T-helper 1 cell treated with Interleukin-12 subunit alpha and Interleukin-12 subunit beta and Interleukin-4 antibody, amounts not matched to agents 30 μg/mL and 1 μg/mL, for 36 hours (primary cell): Measurements from ENCODE around the gene TBC1D19.
"Not testable (repeated sequence)": the region's sequence is repeated elsewhere in the genome, so short reads cannot be mapped to it uniquely, and the experiment has no call there.

Source experiments
- H3K27ac Mint-ChIP-seq: one replicate; pipeline ENCODE4 v1.8.0; 2021; ENCODE audit warnings: mild to moderate bottlenecking, mixed read lengths
- H3K27me3 Mint-ChIP-seq: one replicate; pipeline ENCODE4 v1.8.0; 2021; ENCODE audit warnings: low read depth, mixed read lengths
- H3K36me3 Mint-ChIP-seq: one replicate; pipeline ENCODE4 v1.8.0; 2021; ENCODE audit warnings: low read depth, mixed read lengths
- H3K4me1 Mint-ChIP-seq: one replicate; pipeline ENCODE4 v1.8.0; 2021; ENCODE audit warnings: low read depth, mixed read lengths
- H3K4me3 Mint-ChIP-seq: one replicate; pipeline ENCODE4 v1.8.0; 2021; ENCODE audit warnings: mild to moderate bottlenecking, moderate library complexity, mixed read lengths
- H3K9me3 Mint-ChIP-seq: one replicate; pipeline ENCODE4 v1.8.0; 2021; ENCODE audit warnings: mixed read lengths

The TBC1D19 gene

GRCh38 chr4:26581341-26581740, 2.5 kb upstream of the TBC1D19 start:
- not testable (repeated sequence) for H3K9me3 Mint-ChIP-seq, H3K36me3 Mint-ChIP-seq, H3K27ac Mint-ChIP-seq, H3K4me3 Mint-ChIP-seq, H3K27me3 Mint-ChIP-seq
- H3K4me1 Mint-ChIP-seq, result peaks cover 25% of the 10 kb centered on the region

- Mint-ChIP-seq H3K9me3 (peaks cover 4% of the 10 kb centered on the region), H3K27ac (peak overlapping the region; percentile 90), H3K36me3 (peaks cover 2% of the 10 kb centered on the region), H3K4me1 (peaks cover 25% of the 10 kb centered on the region), H3K27me3 (no peaks in the 10 kb centered on the region), H3K4me3 (peak overlapping the region; percentile 93)
Observed at GRCh38 chr4:26583538-26583864, 383 bp upstream of the TBC1D19 start.

GRCh38 chr4:26584725-26585124, 841 bp downstream of the TBC1D19 start:
- Mint-ChIP-seq H3K9me3 (peaks cover 4% of the 10 kb centered on the region), H3K4me1 (peaks cover 25% of the 10 kb centered on the region), H3K27ac (peak overlapping the region; percentile 90), H3K27me3 (no peaks in the 10 kb centered on the region), H3K36me3 (peaks cover 2% of the 10 kb centered on the region), H3K4me3 (peak overlapping the region; percentile 93)

GRCh38 chr4:26589705-26590104, 5.8 kb downstream of the TBC1D19 start:
- Mint-ChIP-seq H3K4me3 (no peak overlapping the region), H3K27ac (no peak overlapping the region), H3K27me3 (no peaks in the 10 kb centered on the region), H3K4me1 (peaks cover 9% of the 10 kb centered on the region), H3K9me3 (peaks cover 4% of the 10 kb centered on the region), H3K36me3 (no peaks in the 10 kb centered on the region)

GRCh38 chr4:26590639-26591038, 6.8 kb downstream of the TBC1D19 start:
- Mint-ChIP-seq H3K9me3 (peaks cover 5% of the 10 kb centered on the region), H3K27ac (no peak overlapping the region), H3K36me3 (no peaks in the 10 kb centered on the region), H3K4me3 (no peak overlapping the region), H3K4me1 (peaks cover 2% of the 10 kb centered on the region), H3K27me3 (no peaks in the 10 kb centered on the region)

GRCh38 chr4:26593557-26593956, 9.7 kb downstream of the TBC1D19 start:
- H3K4me1 Mint-ChIP-seq, H3K36me3 Mint-ChIP-seq, H3K4me3 Mint-ChIP-seq, H3K27me3 Mint-ChIP-seq, H3K9me3 Mint-ChIP-seq, H3K27ac Mint-ChIP-seq: not testable (repeated sequence)

GRCh38 chr4:26594371-26594770, 10.5 kb downstream of the TBC1D19 start:
- Mint-ChIP-seq H3K36me3 (no peaks in the 10 kb centered on the region), H3K27ac (no peak overlapping the region), H3K4me3 (no peak overlapping the region), H3K4me1 (peaks cover 2% of the 10 kb centered on the region), H3K9me3 (peaks cover 5% of the 10 kb centered on the region), H3K27me3 (no peaks in the 10 kb centered on the region)

GRCh38 chr4:26594778-26595177, 10.9 kb downstream of the TBC1D19 start:
- Mint-ChIP-seq H3K4me1 (peaks cover 2% of the 10 kb centered on the region), H3K27me3 (no peaks in the 10 kb centered on the region), H3K9me3 (peaks cover 5% of the 10 kb centered on the region), H3K27ac (no peak overlapping the region), H3K36me3 (no peaks in the 10 kb centered on the region), H3K4me3 (no peak overlapping the region)

GRCh38 chr4:26596843-26597242, 13.0 kb downstream of the TBC1D19 start:
- Mint-ChIP-seq H3K9me3 (peaks cover 5% of the 10 kb centered on the region), H3K4me3 (no peak overlapping the region), H3K27me3 (no peaks in the 10 kb centered on the region), H3K36me3 (no peaks in the 10 kb centered on the region), H3K4me1 (peaks cover 2% of the 10 kb centered on the region), H3K27ac (no peak overlapping the region)

GRCh38 chr4:26601204-26601603, 17.3 kb downstream of the TBC1D19 start:
- H3K27ac Mint-ChIP-seq, result no peak overlapping the region
- no peak overlapping the region for H3K4me3 Mint-ChIP-seq
- no peaks in the 10 kb centered on the region for H3K27me3 Mint-ChIP-seq
- no peaks in the 10 kb centered on the region for H3K36me3 Mint-ChIP-seq
- H3K4me1 Mint-ChIP-seq, result no peaks in the 10 kb centered on the region
- H3K9me3 Mint-ChIP-seq, result no peaks in the 10 kb centered on the region

- Mint-ChIP-seq H3K27me3 (no peaks in the 10 kb centered on the region), H3K9me3 (no peaks in the 10 kb centered on the region), H3K4me3 (no peak overlapping the region), H3K27ac (no peak overlapping the region), H3K36me3 (no peaks in the 10 kb centered on the region), H3K4me1 (peaks cover 16% of the 10 kb centered on the region)
Observed at GRCh38 chr4:26607776-26608175, 23.9 kb downstream of the TBC1D19 start.

GRCh38 chr4:26609391-26609790, 25.5 kb downstream of the TBC1D19 start:
- no peaks in the 10 kb centered on the region for H3K27me3 Mint-ChIP-seq
- peaks cover 18% of the 10 kb centered on the region for H3K4me1 Mint-ChIP-seq
- no peak overlapping the region for H3K27ac Mint-ChIP-seq
- no peaks in the 10 kb centered on the region for H3K9me3 Mint-ChIP-seq
- no peaks in the 10 kb centered on the region for H3K36me3 Mint-ChIP-seq
- no peak overlapping the region for H3K4me3 Mint-ChIP-seq

GRCh38 chr4:26609868-26610267, 26.0 kb downstream of the TBC1D19 start:
- no peak overlapping the region for H3K27ac Mint-ChIP-seq
- no peaks in the 10 kb centered on the region for H3K27me3 Mint-ChIP-seq
- H3K4me1 Mint-ChIP-seq, result peaks cover 18% of the 10 kb centered on the region
- H3K9me3 Mint-ChIP-seq, result no peaks in the 10 kb centered on the region
- no peaks in the 10 kb centered on the region for H3K36me3 Mint-ChIP-seq
- no peak overlapping the region for H3K4me3 Mint-ChIP-seq

GRCh38 chr4:26611372-26611771, 27.5 kb downstream of the TBC1D19 start:
- Mint-ChIP-seq H3K9me3 (no peaks in the 10 kb centered on the region), H3K27me3 (no peaks in the 10 kb centered on the region), H3K4me1 (peaks cover 18% of the 10 kb centered on the region), H3K4me3 (no peak overlapping the region), H3K36me3 (peaks cover 2% of the 10 kb centered on the region), H3K27ac (no peak overlapping the region)

GRCh38 chr4:26611885-26612284, 28.0 kb downstream of the TBC1D19 start:
- H3K4me1 Mint-ChIP-seq, result peaks cover 18% of the 10 kb centered on the region
- H3K4me3 Mint-ChIP-seq, result no peak overlapping the region
- no peaks in the 10 kb centered on the region for H3K9me3 Mint-ChIP-seq
- no peaks in the 10 kb centered on the region for H3K27me3 Mint-ChIP-seq
- H3K27ac Mint-ChIP-seq, result no peak overlapping the region
- H3K36me3 Mint-ChIP-seq, result peaks cover 2% of the 10 kb centered on the region

GRCh38 chr4:26613237-26613636, 29.4 kb downstream of the TBC1D19 start:
- H3K4me3 Mint-ChIP-seq, result no peak overlapping the region
- peaks cover 2% of the 10 kb centered on the region for H3K36me3 Mint-ChIP-seq
- no peaks in the 10 kb centered on the region for H3K9me3 Mint-ChIP-seq
- no peaks in the 10 kb centered on the region for H3K27me3 Mint-ChIP-seq
- H3K4me1 Mint-ChIP-seq, result peaks cover 18% of the 10 kb centered on the region
- no peak overlapping the region for H3K27ac Mint-ChIP-seq
